MCF 10A (cell line): ENCODE measurements around the gene UTF1. TPM values are rescaled to one million over a fixed set of nuclear protein-coding genes. Genes with fewer than 3 reads are reported as not detected.

Experiments used
- BruUV-seq: library from RNA; stranded (reverse); fragments of 400-500 nt; replicated peaks from 2 replicates; lab custom pipeline; 2021; lab: Mats Ljungman, UMichigan
- CTCF ChIA-PET: fragments of 300-600 bp; sonication (Branson Sonifier 250); formaldehyde crosslinking; extraction: SDS; loops from one replicate; lab custom pipeline; 2021; ENCODE audit warnings: antibody characterized with exemption, inconsistent platforms; lab: Yijun Ruan, JAX
- POLR2A ChIA-PET: fragments of 300-600, 350-650 bp; sonication (Branson Sonifier 250); formaldehyde crosslinking; extraction: SDS; loops from one replicate; lab custom pipeline; 2020; ENCODE audit warnings: antibody characterized with exemption, inconsistent platforms; lab: Yijun Ruan, JAX
- DNase-seq: peaks from one replicate; pipeline ENCODE4 v3.0.0-alpha.2; 2018; ENCODE audit not compliant: unreplicated experiment
- H3K27ac Mint-ChIP-seq: one replicate; pipeline ENCODE4 v1.8.0; 2022; ENCODE audit warnings: mild to moderate bottlenecking, low read depth, mixed read lengths; ENCODE audit not compliant: unreplicated experiment
- H3K27me3 Mint-ChIP-seq: one replicate; pipeline ENCODE4 v1.8.0; 2022; ENCODE audit warnings: mixed read lengths; ENCODE audit not compliant: insufficient read depth, unreplicated experiment
- H3K36me3 Mint-ChIP-seq: one replicate; pipeline ENCODE4 v1.8.0; 2022; ENCODE audit warnings: mild to moderate bottlenecking, moderate library complexity, mixed read lengths; ENCODE audit not compliant: insufficient read depth, unreplicated experiment
- H3K4me1 Mint-ChIP-seq: one replicate; pipeline ENCODE4 v1.8.0; 2022; ENCODE audit warnings: mixed read lengths; ENCODE audit not compliant: insufficient read depth, unreplicated experiment
- H3K4me3 Mint-ChIP-seq: one replicate; pipeline ENCODE4 v1.8.0; 2022; ENCODE audit warnings: mild to moderate bottlenecking, moderate library complexity, mixed read lengths; ENCODE audit not compliant: unreplicated experiment
- H3K9me3 Mint-ChIP-seq: one replicate; pipeline ENCODE4 v1.8.0; 2022; ENCODE audit warnings: mixed read lengths; ENCODE audit not compliant: unreplicated experiment
- CTCF ChIP-seq: fragments of 200-600 bp; IDR thresholded peaks from one replicate; pipeline ENCODE4 v1.8.0; 2022; ENCODE audit warnings: antibody characterized with exemption, mild to moderate bottlenecking; ENCODE audit not compliant: unreplicated experiment
- intact Hi-C: fragments of 100-400 bp; cut with micrococcal nuclease; formaldehyde crosslinking; loops from 2 replicates; pipeline ENCODE4 v1.14.1; 2022
- total RNA-seq: library from RNA; stranded (reverse); gene quantifications from 2 replicates; pipeline ENCODE4 v1.2.3, GENCODE V29; 2022

The UTF1 gene
- total RNA-seq, 1 experiment from 2014 or later: not detected

GRCh38 chr10:133189256-133189655 lies 40.8 kb upstream of the UTF1 start:
- Mint-ChIP-seq H3K4me1 (no peaks in the 10 kb centered on the region), H3K9me3 (peaks cover 12% of the 10 kb centered on the region), H3K4me3 (no peak overlapping the region), H3K27me3 (no peaks in the 10 kb centered on the region), H3K36me3 (no peaks in the 10 kb centered on the region), H3K27ac (no peak overlapping the region)
- TF ChIP-seq CTCF: no peak
- no TSS peak for BruUV-seq
- POLR2A ChIA-PET: no interaction called here
- DNase-seq: no peak
- intact Hi-C loops: no loop called here
- CTCF ChIA-PET: no interaction called here

- Mint-ChIP-seq H3K4me3 (no peak overlapping the region), H3K27ac (no peak overlapping the region), H3K36me3 (no peaks in the 10 kb centered on the region), H3K4me1 (no peaks in the 10 kb centered on the region), H3K9me3 (peaks cover 8% of the 10 kb centered on the region), H3K27me3 (no peaks in the 10 kb centered on the region)
- TF ChIP-seq CTCF: no peak
- ChIA-PET POLR2A (no interaction called here), CTCF (no interaction called here)
- BruUV-seq: no TSS peak
- intact Hi-C loops: no loop called here
- no peak for DNase-seq
Observed at GRCh38 chr10:133189726-133190125, 40.3 kb upstream of the UTF1 start.

- no peak overlapping the region for H3K4me3 Mint-ChIP-seq
Observed at GRCh38 chr10:133190225-133190624, 39.8 kb upstream of the UTF1 start.

GRCh38 chr10:133191651-133192050 lies 38.4 kb upstream of the UTF1 start:
- Mint-ChIP-seq H3K4me3 (no peak overlapping the region), H3K36me3 (no peaks in the 10 kb centered on the region), H3K27me3 (no peaks in the 10 kb centered on the region), H3K27ac (no peak overlapping the region), H3K4me1 (no peaks in the 10 kb centered on the region), H3K9me3 (peaks cover 8% of the 10 kb centered on the region)
- ChIA-PET CTCF (no interaction called here), POLR2A (no interaction called here)
- DNase-seq: no peak
- no TSS peak for BruUV-seq
- intact Hi-C loops: no loop called here
- TF ChIP-seq CTCF: no peak

More at GRCh38 chr10:133190225-133190624, 39.8 kb upstream of the UTF1 start:
- Mint-ChIP-seq H3K36me3 (no peaks in the 10 kb centered on the region), H3K9me3 (peaks cover 8% of the 10 kb centered on the region), H3K4me1 (no peaks in the 10 kb centered on the region), H3K27me3 (no peaks in the 10 kb centered on the region), H3K27ac (no peak overlapping the region)
- CTCF ChIA-PET: no interaction called here
- BruUV-seq: no TSS peak
- DNase-seq: no peak
- no peak for TF ChIP-seq CTCF
- POLR2A ChIA-PET: no interaction called here
- intact Hi-C loops: no loop called here
